ENCODE results near the gene CACNA1F.

GRCh38 chrX:49237060-49237459, 3.9 kb upstream of the CACNA1F start:
- TF ChIP-seq CTCF (IDR thresholded peaks at IDR 0.05) (no peak), POLR2A (IDR thresholded peaks at IDR 0.05) (no peak)
